ENCODE data around the gene LAMTOR2.

Gene LAMTOR2

GRCh38 chr1:156076609-156077429, 22.2 kb downstream of the LAMTOR2 start:
- DNase-seq (ENCODE audit: low read depth): no peak

- no peak for DNase-seq (ENCODE audit: low read depth)
Measured at GRCh38 chr1:156077430-156077760, 22.8 kb downstream of the LAMTOR2 start.

GRCh38 chr1:156078728-156079127, 24.1 kb downstream of the LAMTOR2 start:
- no peak for DNase-seq (ENCODE audit: low read depth)

GRCh38 chr1:156079762-156080161, 25.2 kb downstream of the LAMTOR2 start:
- DNase-seq (ENCODE audit: low read depth): no peak

- no peak for DNase-seq (ENCODE audit: low read depth)
Measured at GRCh38 chr1:156080241-156080862, 25.8 kb downstream of the LAMTOR2 start.

GRCh38 chr1:156080863-156081179, 26.2 kb downstream of the LAMTOR2 start:
- DNase-seq (ENCODE audit: low read depth): no peak

- DNase-seq (ENCODE audit: low read depth): no peak
Measured at GRCh38 chr1:156081180-156081916, 26.8 kb downstream of the LAMTOR2 start.

- DNase-seq (ENCODE audit: low read depth): no peak
Measured at GRCh38 chr1:156081917-156082308, 27.3 kb downstream of the LAMTOR2 start.

GRCh38 chr1:156082309-156083091, 27.9 kb downstream of the LAMTOR2 start, which contains the start of gene MEX3A:
Gene MEX3A, minus strand, starts transcription at chr1:156082465. Its CDS starts 467 bp downstream, at chr1:156081998.
- no peak for DNase-seq (ENCODE audit: low read depth)

- no peak for DNase-seq (ENCODE audit: low read depth)
Measured at GRCh38 chr1:156083800-156084790, 29.5 kb downstream of the LAMTOR2 start.

GRCh38 chr1:156086256-156086662, 31.7 kb downstream of the LAMTOR2 start:
- DNase-seq (ENCODE audit: low read depth): no peak

GRCh38 chr1:156089704-156090103, 35.1 kb downstream of the LAMTOR2 start:
- DNase-seq (ENCODE audit: low read depth): no peak

GRCh38 chr1:156090138-156090839, 35.7 kb downstream of the LAMTOR2 start:
- DNase-seq (ENCODE audit: low read depth): no peak

GRCh38 chr1:156090840-156091188, 36.2 kb downstream of the LAMTOR2 start:
- DNase-seq (ENCODE audit: low read depth): peak; percentile 82

- no peak for DNase-seq (ENCODE audit: low read depth)
Measured at GRCh38 chr1:156091610-156092009, 37.0 kb downstream of the LAMTOR2 start.

GRCh38 chr1:156095906-156096508, 41.4 kb downstream of the LAMTOR2 start:
- no peak for DNase-seq (ENCODE audit: low read depth)

GRCh38 chr1:156096640-156097391, 42.2 kb downstream of the LAMTOR2 start:
- peak; percentile 71 for DNase-seq (ENCODE audit: low read depth)

- DNase-seq (ENCODE audit: low read depth): no peak
Measured at GRCh38 chr1:156097499-156098178, 43.1 kb downstream of the LAMTOR2 start.

- DNase-seq (ENCODE audit: low read depth): no peak
Measured at GRCh38 chr1:156098784-156099183, 44.2 kb downstream of the LAMTOR2 start.

Measured in stimulated activated CD8-positive, alpha-beta memory T cell treated with anti-CD3 and anti-CD28 coated beads, Interleukin-7, amount 100 ng/mL, for 24 hours (primary cell).